ENCODE results near the gene ELOVL3.

The ELOVL3 gene

DNA sequence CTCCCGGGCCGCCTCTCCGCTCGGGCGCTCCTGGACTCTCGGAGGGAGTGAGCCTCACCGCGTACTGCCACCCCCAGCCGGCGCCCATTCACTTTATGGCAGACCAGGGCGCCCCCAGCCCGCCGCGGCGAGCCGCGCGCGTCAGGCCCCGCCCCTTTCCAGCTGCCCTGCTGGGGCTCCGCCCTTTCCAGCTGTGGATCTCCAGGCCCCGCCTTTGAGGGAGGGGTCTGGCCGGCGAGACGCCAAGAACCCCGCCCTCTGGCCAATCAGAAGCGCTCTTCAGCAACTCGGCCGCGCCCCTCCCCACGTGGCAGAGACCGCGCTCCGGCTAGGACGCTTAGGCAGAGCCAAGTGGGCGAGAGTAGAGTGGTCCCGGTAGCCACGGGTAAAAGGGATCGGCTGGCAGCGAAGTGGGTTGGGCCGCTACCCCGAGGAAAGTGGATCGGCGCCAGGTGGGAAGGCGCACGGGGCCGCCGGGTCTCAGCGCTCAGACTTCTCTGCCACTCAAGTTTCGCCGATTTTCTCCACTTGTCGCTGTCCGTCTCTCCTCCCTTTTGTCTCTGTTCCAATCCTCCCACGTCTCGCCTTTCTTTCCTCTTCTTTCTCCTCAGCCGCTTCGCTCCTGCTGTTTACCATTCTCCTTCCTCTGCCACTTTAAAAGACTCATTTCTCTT, 15.5 kb downstream of the ELOVL3 start, which contains the start of gene PITX3:
PITX3 (minus strand) TSS at position 69 of the 674 bp plus-strand sequence. CDS start 9,432 bp downstream, outside the sequence.
- peak within 1 kb of the TSS; percentile 73 for H3K4me3 ChIP-seq
- H3K27ac ChIP-seq, result no peak within 1 kb of the TSS
- DNase-seq (ENCODE audit: low spot score), result peak; percentile 93
- no peak for TF ChIP-seq CTCF (IDR thresholded peaks at IDR 0.05)

GRCh38 chr10:102242118-102242485, 16.0 kb downstream of the ELOVL3 start:
- DNase-seq (ENCODE audit: low spot score), result peak; percentile 71
- no peak for TF ChIP-seq CTCF (IDR thresholded peaks at IDR 0.05)
- Histone ChIP-seq H3K4me3 (peak overlapping the region; percentile 73), H3K27ac (no peak overlapping the region)

DNA sequence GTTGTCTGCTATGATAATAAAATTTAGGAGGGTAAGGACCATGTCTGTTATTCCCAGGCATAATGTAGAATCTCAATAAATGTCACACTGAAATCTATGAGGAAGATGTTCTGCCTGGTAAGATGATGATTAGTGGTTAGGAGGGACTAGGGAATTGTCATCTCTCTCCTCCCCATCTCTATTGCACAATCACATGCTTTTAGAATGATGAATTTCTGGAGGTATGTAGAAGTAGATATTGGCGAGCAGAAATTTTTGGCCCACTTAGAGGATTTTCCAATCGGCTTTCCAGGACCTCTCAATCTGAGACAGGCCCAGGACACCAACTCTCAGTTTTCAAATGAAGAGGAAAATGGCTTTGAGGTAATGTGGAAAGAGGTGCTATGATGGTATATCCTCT, 17.2 kb downstream of the ELOVL3 start:
- Histone ChIP-seq H3K27ac (no peak overlapping the region), H3K4me3 (no peak overlapping the region)
- no peak for TF ChIP-seq CTCF (IDR thresholded peaks at IDR 0.05)
- no peak for DNase-seq (ENCODE audit: low spot score)

DNA sequence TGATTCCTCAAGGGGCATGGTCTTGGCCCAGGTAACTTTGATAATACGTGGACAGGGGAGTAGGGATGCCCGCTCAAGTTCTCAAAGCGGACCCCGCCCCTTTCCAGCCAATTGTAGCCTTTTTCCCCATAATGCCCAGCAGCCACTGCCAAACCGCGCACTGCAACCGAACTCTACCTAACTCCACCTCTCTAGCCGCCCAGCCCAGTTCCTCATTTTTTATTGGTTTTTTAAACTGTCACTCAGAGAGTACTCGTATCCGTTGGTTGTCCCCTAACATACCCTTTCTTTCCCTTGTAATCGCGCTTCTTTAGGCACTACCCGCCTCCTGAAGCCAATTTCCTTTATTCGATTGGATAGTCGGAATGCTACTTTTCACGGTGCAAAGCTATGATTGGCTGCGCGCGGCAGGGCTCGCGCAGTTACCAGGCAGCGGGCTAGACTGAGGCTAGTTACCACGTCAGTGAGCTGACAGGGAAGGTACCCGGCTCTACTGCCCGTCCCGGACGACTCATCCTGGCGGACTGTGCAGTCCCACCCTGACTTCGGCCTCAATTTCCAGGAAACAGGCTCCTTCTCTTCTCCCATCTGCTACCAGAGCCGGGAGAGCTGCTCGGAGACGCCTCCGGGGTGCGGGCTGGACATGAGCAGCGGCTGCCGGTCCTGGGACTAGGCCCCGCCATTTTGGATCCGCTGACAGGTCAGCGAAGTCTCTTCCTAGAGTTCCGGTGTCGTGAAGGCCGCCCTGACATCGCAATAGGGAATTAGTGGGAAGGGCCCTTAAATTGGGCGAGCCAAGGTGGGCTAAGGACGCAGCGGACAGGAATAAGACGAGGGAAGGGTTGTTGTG, 19.2 kb downstream of the ELOVL3 start, which contains the start of gene GBF1:
GBF1 (plus strand) TSS at position 451 of the 850 bp plus-strand sequence. CDS start 13,407 bp downstream, outside the sequence.
- Histone ChIP-seq H3K4me3 (peak within 1 kb of the TSS; percentile 83), H3K27ac (peak within 1 kb of the TSS; percentile 75 to 91)
- DNase-seq (ENCODE audit: low spot score), result peak; percentile 97
- no peak for TF ChIP-seq CTCF (IDR thresholded peaks at IDR 0.05)

- peak overlapping the region; percentile 75 to 91 for H3K27ac ChIP-seq
- no peak for TF ChIP-seq CTCF (IDR thresholded peaks at IDR 0.05)
- H3K4me3 ChIP-seq, result peak overlapping the region; percentile 83
- no peak for DNase-seq (ENCODE audit: low spot score)
Observed at GRCh38 chr10:102245932-102246251, 19.8 kb downstream of the ELOVL3 start.

DNA sequence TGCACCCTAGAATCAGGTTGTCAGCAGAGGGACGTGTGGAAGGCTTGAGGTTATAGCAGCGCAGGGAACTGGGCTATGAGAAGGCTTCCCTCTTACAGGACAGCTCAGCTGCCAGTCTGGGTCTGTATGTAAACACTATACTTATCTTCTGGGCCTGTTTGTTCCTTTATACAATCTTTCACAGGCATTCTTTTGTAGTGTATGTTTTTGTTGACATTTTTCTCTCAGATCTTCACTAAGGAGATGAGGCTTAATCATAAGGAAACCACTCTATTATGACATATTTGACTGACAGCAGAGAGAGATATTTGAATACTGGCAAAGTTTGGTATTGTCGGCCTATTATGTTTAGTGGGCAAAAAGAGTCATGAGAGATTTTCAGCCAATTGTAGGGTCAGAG, 20.2 kb downstream of the ELOVL3 start:
- Histone ChIP-seq H3K27ac (peak overlapping the region; percentile 75 to 91), H3K4me3 (peak overlapping the region; percentile 83)
- no peak for DNase-seq (ENCODE audit: low spot score)
- no peak for TF ChIP-seq CTCF (IDR thresholded peaks at IDR 0.05)

Measured in coronary artery (tissue), 2 donors.